GM12875 (cell line): ENCODE results near the gene TEP1.

Source experiments
- H3K4me3 ChIP-seq: one replicate; pipeline ENCODE4 v1.5.1; 2011; ENCODE audit warnings: low read depth, low read length, control low read depth
- TF ChIP-seq, protein P1 (sequence below): IDR thresholded peaks from 2 replicates; pipeline ENCODE4 v1.5.1; 2011; ENCODE audit warnings: low read depth, mild to moderate bottlenecking, control low read depth, inconsistent platforms, low read length, moderate library complexity, borderline replicate concordance; ENCODE audit not compliant: insufficient read depth

Gene TEP1

DNA sequence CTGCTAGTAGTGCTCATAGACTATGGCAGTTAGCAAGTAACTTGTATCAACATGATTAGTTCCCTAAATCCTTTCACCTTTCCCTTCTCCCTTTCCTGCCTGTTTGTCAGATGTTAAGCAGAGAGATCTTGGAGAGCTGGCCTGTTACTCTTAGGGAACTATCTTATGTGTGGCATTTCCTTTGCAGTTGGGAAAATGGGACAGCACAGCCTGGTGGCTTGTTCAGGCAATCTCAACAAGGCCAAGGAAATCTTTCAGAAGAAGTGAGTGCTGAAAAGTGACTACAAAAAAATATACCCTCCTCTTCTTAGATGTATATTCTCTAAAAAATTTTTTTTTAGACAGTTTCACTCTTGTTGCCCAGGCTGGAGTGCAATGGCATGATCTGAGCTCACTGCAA lies 62.4 kb downstream of the TEP1 start:
- TF ChIP-seq, protein P1, sequence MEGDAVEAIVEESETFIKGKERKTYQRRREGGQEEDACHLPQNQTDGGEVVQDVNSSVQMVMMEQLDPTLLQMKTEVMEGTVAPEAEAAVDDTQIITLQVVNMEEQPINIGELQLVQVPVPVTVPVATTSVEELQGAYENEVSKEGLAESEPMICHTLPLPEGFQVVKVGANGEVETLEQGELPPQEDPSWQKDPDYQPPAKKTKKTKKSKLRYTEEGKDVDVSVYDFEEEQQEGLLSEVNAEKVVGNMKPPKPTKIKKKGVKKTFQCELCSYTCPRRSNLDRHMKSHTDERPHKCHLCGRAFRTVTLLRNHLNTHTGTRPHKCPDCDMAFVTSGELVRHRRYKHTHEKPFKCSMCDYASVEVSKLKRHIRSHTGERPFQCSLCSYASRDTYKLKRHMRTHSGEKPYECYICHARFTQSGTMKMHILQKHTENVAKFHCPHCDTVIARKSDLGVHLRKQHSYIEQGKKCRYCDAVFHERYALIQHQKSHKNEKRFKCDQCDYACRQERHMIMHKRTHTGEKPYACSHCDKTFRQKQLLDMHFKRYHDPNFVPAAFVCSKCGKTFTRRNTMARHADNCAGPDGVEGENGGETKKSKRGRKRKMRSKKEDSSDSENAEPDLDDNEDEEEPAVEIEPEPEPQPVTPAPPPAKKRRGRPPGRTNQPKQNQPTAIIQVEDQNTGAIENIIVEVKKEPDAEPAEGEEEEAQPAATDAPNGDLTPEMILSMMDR, result no peak
- no peak overlapping the region for H3K4me3 ChIP-seq

DNA sequence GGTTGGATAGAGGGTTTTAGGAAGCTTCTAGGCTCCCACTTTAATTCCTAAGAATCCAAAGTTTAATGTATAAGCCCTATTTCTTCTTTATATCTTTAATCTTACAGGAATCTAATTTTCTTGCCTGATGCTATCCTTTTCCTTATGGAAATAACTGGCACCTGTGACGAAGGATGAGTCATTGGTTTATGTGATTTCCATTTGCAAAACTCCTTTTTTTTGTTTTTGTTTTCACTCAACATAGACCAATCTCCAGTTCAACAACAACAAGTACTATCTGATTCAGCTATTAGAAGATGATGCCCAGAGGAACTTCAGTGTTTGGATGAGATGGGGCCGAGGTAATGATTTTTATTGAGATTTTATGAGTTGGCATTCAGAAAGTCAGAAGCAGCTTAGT lies 63.0 kb downstream of the TEP1 start:
- H3K4me3 ChIP-seq, result no peak overlapping the region
- TF ChIP-seq, protein P1, result no peak

DNA sequence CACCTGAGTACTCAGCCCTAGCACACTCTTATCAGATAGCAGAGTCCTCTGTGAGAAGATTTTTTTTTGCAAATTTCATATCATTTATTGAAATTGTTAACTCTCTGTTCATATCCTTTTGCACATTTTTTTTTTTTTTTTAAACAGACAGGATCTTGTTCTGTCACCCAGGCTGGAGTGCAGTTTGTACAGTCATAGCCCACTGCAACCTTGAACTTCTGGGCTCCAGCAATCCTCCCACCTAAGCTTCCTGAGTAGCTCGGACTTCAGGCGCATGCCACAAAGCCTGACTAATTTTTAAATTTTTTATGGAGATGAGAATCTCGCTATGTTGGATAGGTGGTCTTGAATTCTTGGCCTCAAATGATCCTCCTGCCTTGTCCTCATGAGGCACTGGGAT lies 65.6 kb downstream of the TEP1 start:
- TF ChIP-seq, protein P1, result no peak
- H3K4me3 ChIP-seq, result no peak overlapping the region

DNA sequence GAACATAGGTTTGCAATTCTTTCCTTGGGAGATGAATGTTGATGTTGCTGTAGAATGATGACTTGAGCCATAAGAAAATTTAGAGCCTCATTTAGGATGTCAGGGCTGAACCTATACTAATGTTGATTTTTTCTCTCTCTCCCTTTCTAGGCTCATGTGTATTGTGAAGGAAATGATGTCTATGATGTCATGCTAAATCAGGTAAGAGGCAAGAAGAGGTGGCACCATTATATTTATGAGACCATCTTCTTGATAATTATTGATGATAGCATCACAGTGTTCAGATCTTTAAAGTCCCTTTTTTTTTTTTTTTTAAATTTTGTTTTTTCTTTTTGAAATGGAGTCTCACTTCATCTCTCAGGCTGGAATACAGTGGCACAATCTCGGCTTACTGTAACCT lies 66.6 kb downstream of the TEP1 start:
- H3K4me3 ChIP-seq, result no peak overlapping the region
- TF ChIP-seq, protein P1, result no peak

DNA sequence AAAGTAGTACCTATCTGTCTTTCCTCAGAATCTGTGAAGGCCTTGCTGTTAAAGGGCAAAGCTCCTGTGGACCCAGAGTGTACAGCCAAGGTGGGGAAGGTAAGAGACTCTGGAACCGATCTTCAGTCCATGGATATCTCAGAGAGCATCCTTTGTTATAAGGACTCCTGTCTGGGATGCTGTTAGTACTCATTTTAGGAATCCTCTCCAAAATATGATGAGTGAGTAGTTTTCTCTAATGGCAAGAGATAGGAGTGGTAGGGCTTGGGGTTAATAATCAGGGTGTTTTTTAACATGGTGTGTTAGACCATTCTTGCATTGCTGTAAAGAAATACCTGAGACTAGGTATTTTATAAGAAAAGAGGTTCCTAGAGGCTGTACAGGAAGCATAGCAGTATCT lies 67.9 kb downstream of the TEP1 start:
- H3K4me3 ChIP-seq, result no peak overlapping the region
- TF ChIP-seq, protein P1, result no peak

DNA sequence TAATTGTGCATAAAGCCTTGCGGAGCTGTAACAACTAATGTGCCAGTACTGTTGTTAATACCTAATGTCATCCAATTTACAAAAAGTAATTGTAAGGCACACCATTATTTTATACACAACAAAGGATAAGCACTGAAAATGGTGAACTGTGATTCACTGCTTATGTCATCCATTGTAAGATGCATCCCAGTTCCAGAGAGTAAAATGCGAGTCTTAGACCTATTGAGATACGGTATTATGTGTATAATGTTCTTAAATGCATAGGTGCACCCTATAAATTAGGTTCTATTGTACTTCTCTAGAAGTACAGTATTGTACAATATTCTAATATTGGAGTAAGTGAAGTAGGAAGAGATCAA lies 69.5 kb downstream of the TEP1 start:
- peak overlapping the region; percentile 75 for H3K4me3 ChIP-seq
- TF ChIP-seq, protein P1, result no peak

DNA sequence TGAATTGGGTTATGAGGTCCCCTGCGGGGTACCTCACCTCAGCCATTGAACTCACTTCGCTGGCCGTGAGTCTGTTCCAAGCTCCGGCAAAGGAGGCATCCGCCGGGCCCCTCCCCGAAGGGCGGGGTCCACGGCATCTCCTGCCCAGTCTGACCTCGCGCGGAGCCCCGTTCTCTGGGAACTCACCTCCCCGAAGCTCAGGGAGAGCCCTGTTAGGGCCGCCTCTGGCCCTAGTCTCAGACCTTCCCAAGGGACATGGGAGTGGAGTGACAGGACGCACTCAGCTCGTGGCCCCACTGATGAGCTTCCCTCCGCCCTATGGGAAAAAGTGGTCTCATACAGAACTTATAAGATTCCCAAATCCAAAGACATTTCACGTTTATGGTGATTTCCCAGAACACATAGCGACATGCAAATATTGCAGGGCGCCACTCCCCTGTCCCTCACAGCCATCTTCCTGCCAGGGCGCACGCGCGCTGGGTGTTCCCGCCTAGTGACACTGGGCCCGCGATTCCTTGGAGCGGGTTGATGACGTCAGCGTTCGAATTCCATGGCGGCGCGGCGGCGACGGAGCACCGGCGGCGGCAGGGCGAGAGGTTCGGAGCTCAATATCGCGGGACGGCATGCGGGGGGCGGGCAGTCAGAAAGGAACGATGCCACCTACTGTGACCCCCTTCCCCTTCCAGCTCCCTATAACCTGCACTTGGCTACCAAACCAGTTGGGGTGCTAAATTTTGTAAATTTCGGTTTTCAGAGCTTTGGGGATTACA lies 70.0 kb downstream of the TEP1 start, which contains the start of gene PARP2:
Gene PARP2, plus strand, starts transcription at position 544 of the 770 bp plus-strand sequence. Its CDS starts 7 bp downstream, at position 551.
- TF ChIP-seq, protein P1, result no peak
- peak within 1 kb of the TSS; percentile 75 for H3K4me3 ChIP-seq
